Sigmoid colon (tissue), 4 donors: ENCODE measurements around the gene KCNAB1.
A peak's percentile ranks its signal among the peaks of the same experiment; 100 is the strongest.

Experiments used
- POLR2AphosphoS5 ChIP-seq, 4 donors: sonication (generic); formaldehyde crosslinking; IDR thresholded peaks; one replicate each; pipeline ENCODE4 v1.6.1; 2017; ENCODE audit warnings: antibody characterized with exemption in 4 of 4
- TF ChIP-seq, protein P1 (sequence below), 4 experiments: fragments of 450-650 bp in 3 of 4; fragments of 200-600 bp in 1 of 4; IDR thresholded peaks; one replicate each; pipeline ENCODE4 v1.5.1; 2016 to 2019; ENCODE audit warnings: antibody characterized with exemption in 4 of 4, mild to moderate bottlenecking in 3 of 4, moderate library complexity in 2 of 4

DNA sequence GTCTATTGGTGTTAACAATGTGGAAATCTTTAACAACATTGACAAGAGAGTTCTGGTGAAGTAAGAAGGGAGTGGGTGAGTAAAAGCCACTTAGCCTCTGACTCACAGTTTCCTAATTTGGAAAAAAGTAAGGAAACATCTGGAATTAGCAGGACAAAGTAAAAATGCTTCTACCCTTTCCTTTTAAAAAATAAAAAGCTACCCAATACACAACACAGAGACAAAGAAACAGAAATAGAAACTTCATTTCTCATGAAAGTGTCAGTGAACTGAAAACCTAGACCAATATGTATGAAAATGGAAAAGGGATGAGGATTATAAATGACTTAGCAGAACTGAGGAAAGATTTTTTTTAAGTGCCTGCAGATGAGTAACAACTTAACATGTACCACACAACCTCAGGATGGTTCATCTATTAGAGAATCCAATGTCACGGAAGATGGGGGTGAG is 369.1 kb downstream of the KCNAB1 start:
- TF ChIP-seq, protein P1, sequence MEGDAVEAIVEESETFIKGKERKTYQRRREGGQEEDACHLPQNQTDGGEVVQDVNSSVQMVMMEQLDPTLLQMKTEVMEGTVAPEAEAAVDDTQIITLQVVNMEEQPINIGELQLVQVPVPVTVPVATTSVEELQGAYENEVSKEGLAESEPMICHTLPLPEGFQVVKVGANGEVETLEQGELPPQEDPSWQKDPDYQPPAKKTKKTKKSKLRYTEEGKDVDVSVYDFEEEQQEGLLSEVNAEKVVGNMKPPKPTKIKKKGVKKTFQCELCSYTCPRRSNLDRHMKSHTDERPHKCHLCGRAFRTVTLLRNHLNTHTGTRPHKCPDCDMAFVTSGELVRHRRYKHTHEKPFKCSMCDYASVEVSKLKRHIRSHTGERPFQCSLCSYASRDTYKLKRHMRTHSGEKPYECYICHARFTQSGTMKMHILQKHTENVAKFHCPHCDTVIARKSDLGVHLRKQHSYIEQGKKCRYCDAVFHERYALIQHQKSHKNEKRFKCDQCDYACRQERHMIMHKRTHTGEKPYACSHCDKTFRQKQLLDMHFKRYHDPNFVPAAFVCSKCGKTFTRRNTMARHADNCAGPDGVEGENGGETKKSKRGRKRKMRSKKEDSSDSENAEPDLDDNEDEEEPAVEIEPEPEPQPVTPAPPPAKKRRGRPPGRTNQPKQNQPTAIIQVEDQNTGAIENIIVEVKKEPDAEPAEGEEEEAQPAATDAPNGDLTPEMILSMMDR (IDR thresholded peaks at IDR 0.05) = no peak
- peak in 1 of 4 donors; percentile 22 for TF ChIP-seq POLR2AphosphoS5 (IDR thresholded peaks at IDR 0.05)
